ENCODE measurements around the gene RNLS.

RNLS gene

DNA sequence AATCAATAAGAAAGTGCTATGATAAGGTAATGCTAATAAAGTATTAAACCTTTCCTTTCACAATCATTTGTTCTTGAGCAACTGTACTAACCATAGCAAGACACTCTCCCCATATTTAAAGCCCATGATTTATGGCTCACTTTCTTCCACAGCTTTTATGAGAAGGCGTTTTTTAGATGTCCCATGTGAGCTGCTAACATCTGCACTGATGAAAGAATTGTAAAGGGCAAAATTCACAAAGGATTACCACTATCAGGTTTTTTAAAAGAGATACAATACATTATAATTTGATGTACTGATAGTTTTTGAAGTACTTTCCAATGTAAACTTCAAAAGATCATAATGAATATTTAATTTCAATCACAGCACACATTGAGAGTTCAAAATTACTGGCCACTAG lies 75.7 kb downstream of the RNLS start:
- H3K36me3 ChIP-seq = no peaks in the 10 kb centered on the region
- no peak for TF ChIP-seq CTCF (IDR thresholded peaks at IDR 0.05; ENCODE audit: low read depth, low read length)
- H3K4me3 ChIP-seq (ENCODE audit: low read depth, low read length) = no peak overlapping the region
- H3K9me3 ChIP-seq (ENCODE audit: severe bottlenecking) = no peaks in the 10 kb centered on the region
- H3K27ac ChIP-seq = no peak overlapping the region
- DNase-seq = no peak
- H3K27me3 ChIP-seq (ENCODE audit: insufficient read depth, low read depth, severe bottlenecking) = no peaks in the 10 kb centered on the region

DNA sequence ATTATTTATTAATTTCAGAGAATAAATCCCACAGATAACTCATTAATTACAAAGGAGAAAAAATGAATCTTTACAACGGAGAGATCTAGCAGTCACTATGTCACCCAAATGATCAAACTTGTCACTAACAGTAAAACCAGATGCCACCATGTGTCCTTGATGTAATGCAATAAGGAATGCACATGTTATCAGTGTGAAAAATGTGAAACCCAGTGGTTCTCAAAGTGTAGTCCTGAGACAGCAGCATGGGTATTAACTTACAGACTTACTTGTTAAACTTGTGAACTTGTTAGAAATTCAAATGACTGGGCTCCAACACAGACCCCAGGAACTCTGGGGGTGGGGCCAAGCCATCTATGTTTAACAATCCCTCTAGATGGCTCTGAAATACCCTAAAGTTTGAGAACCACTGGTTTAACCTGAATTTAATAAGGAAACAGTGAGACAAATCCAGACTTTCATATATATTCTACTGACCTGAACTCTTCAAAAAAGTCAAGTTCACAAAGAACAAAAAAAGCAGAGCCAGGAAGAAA lies 77.4 kb downstream of the RNLS start:
- Histone ChIP-seq H3K9me3 (ENCODE audit: severe bottlenecking) (no peaks in the 10 kb centered on the region), H3K36me3 (no peaks in the 10 kb centered on the region), H3K27me3 (ENCODE audit: insufficient read depth, low read depth, severe bottlenecking) (no peaks in the 10 kb centered on the region), H3K4me3 (ENCODE audit: low read depth, low read length) (no peak overlapping the region), H3K27ac (no peak overlapping the region)
- no peak for DNase-seq
- no peak for TF ChIP-seq CTCF (IDR thresholded peaks at IDR 0.05; ENCODE audit: low read depth, low read length)

DNA sequence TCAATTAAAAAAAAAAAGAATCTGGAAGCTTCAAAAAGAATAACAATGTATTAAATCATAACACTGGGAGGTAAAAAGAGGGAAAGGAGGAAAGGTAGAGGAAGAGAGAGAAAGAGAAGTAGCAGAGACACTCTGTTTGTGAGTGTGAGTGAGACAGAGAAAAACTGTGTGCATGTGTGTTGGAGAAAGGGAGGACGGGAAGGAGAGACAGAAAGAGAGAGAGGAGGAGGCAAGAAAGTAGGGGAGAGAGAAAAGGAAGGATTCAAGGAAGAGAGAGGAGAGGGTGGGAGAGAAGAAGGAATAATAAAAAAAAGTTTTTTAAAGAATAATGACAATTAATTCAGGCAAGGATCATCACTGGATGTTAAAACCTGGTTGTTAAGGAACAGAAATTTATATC lies 77.9 kb downstream of the RNLS start:
- Histone ChIP-seq H3K27me3 (ENCODE audit: insufficient read depth, low read depth, severe bottlenecking) (no peaks in the 10 kb centered on the region), H3K4me3 (ENCODE audit: low read depth, low read length) (no peak overlapping the region), H3K36me3 (no peaks in the 10 kb centered on the region), H3K27ac (no peak overlapping the region), H3K9me3 (ENCODE audit: severe bottlenecking) (no peaks in the 10 kb centered on the region)
- no peak for TF ChIP-seq CTCF (IDR thresholded peaks at IDR 0.05; ENCODE audit: low read depth, low read length)
- no peak for DNase-seq

- Histone ChIP-seq H3K36me3 (no peaks in the 10 kb centered on the region), H3K4me3 (ENCODE audit: low read depth, low read length) (no peak overlapping the region), H3K27ac (no peak overlapping the region), H3K9me3 (ENCODE audit: severe bottlenecking) (no peaks in the 10 kb centered on the region), H3K27me3 (ENCODE audit: insufficient read depth, low read depth, severe bottlenecking) (no peaks in the 10 kb centered on the region)
- no peak for TF ChIP-seq CTCF (IDR thresholded peaks at IDR 0.05; ENCODE audit: low read depth, low read length)
- DNase-seq = no peak
Measured at GRCh38 chr10:88500656-88501055, 82.5 kb downstream of the RNLS start.

- no peak for TF ChIP-seq CTCF (IDR thresholded peaks at IDR 0.05; ENCODE audit: low read depth, low read length)
- H3K9me3 ChIP-seq (ENCODE audit: severe bottlenecking) = no peaks in the 10 kb centered on the region
- DNase-seq = no peak
- no peaks in the 10 kb centered on the region for H3K27me3 ChIP-seq (ENCODE audit: insufficient read depth, low read depth, severe bottlenecking)
- no peak overlapping the region for H3K27ac ChIP-seq
- H3K36me3 ChIP-seq = no peaks in the 10 kb centered on the region
- H3K4me3 ChIP-seq (ENCODE audit: low read depth, low read length) = no peak overlapping the region
Measured at GRCh38 chr10:88499569-88500470, 83.3 kb downstream of the RNLS start.

Data from WERI-Rb-1 (cell line).